Stimulated activated CD8-positive, alpha-beta memory T cell treated with anti-CD3 and anti-CD28 coated beads, Interleukin-15, amount 100 ng/mL, for 1 hour (primary cell): ENCODE results near the gene TMEM184B.
"Not testable (repeated sequence)": the region's sequence is repeated elsewhere in the genome, so short reads cannot be mapped to it uniquely, and the experiment has no call there.

Source experiments
- DNase-seq: peaks from one replicate; pipeline ENCODE4 v3.0.0-alpha.2; 2020; ENCODE audit warnings: low read depth

Gene TMEM184B

DNA sequence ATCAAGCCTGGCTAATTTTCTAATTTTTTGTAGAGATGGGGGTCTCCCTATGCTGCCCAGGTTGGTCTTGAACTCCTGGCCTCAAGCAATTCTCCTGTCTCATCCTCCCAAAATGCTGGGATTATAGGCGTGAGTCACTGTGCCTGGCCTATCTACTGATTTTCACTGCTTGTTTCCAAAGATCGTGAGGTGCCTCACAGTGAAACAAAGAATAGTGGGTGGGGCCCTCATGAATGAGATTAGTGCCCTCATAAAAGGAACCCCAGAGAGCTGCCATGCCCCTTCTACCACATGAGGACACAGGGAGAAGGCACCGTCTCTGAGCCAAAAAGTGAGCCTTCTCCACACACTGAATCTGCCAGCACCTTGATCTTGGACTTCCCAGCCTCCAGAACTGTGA is 23.5 kb downstream of the TMEM184B start:
- DNase-seq: no peak

DNA sequence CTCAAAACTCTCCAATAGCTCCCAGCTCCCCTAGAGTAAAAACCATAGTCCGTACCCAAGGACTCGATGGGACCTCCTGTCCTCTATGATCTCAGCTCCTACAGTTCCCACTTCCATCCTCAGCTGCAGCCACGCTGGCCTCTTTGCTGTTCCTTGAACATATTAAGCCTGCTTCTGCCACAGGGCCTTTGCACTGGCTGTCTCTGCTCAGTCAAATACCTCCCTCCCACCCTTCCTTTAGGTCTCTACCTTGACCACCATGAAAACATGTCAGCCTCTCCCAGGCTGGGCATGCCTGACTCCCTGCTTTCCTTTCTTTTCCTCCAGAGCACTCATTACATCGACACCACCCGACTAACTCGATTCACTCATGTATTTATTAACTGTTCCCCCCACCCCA is 24.5 kb downstream of the TMEM184B start:
- DNase-seq: no peak

GRCh38 chr22:38247713-38248112 is 25.1 kb downstream of the TMEM184B start:
- no peak for DNase-seq

DNA sequence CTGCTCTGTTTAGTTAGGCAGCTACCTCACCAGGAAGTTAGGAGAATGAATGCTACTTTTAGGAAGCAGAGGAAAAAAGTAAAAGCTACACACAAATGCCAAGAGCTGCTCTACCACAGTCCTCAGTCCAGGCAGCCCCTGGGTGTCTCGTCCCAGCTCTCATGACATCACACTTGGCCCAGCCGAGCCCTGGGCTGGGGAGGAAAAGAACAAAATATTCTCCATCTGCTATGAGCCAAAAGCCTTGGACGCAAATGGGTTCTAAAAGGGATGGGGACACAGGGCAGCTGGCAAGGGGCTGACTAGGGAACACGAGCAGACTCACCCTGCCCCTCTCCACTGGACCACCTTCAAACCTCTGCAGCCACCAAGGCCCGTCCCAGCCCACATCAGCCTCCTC is 26.1 kb downstream of the TMEM184B start:
- DNase-seq: no peak

DNA sequence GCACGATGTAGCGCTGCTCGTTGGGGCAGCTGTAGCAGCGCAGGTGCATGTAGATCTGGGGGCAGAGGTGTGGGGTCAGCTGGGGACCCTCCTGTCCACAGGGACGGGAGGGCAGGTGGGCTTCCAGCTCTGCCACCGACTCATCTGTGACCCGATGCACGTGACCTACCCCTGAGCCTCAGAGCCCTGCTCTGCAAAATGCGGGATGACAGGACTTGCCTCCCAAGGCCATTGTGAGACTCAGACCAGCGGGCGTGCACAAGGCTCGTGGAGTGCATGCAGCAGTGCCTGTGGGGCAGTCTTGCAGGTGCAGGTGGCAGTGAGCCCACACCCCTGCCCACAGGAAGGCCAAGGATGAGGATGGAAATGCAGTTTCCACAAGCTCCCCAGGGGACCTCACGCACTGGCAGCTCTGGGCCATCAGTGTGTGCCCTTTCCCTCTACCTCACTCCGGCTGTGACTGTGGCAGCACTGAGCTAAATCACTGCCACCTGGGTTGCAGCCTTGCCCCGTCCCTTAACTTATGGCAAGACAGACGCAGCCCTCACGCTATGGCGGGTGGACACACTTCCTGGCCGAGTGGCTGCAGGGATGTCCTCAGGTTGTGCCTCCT is 26.7 kb downstream of the TMEM184B start:
- DNase-seq: no peak

GRCh38 chr22:38244106-38244505 is 28.7 kb downstream of the TMEM184B start:
- DNase-seq: no peak

GRCh38 chr22:38243007-38243765 is 29.6 kb downstream of the TMEM184B start:
- no peak for DNase-seq

- DNase-seq: no peak
Observed at GRCh38 chr22:38240734-38241252, 32.0 kb downstream of the TMEM184B start.

GRCh38 chr22:38239101-38239761 is 33.6 kb downstream of the TMEM184B start:
- DNase-seq: no peak

GRCh38 chr22:38238519-38239071 is 34.2 kb downstream of the TMEM184B start:
- no peak for DNase-seq

DNA sequence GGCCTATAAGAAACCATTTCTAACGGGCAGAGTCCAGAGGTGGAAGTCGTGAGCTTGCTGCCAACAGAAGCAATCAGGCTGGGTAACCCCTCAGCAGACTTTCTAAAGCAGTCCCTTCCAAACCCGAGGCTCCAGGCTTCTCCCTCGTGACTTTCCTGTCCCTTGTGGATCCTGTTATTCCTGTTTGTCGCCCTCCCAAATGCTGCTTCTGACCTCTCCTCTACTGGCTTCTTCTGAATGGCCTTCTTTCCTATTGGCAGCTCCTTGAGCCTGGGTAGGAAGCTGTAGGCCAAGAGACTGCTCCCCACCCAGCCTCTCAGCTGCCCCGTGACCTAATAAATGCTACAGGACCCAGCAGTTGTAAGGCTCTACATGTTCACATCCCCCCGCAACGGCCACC is 36.0 kb downstream of the TMEM184B start:
- no peak for DNase-seq

DNA sequence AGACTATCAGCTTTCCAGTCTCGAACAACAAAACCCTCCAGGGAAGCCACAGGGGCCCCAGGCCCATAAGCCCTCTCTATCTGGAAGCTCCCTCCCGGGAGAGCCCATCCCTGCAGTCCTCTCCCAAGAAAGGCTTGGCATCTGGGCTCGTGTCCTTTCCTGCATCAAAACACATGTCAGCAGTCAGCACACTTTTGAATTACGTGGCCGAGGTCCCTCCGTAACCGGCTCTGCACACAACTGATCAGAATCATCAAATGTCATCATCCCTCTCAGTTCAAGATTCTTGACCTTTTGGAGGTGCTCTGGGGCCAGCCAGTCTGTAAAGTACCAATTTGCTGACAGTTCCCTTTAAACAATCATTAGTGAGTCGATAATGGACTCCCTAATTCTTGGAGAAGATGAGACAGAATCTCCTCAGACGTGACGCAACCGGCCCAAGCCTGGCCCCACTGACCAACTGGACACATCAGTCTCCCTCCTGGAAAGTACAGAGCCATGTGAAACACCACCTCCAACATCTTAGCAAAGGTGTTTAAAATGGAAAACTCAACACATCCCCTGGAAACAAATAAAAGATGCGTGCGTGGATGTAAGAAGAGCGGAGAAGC is 37.5 kb downstream of the TMEM184B start:
- DNase-seq: no peak

DNA sequence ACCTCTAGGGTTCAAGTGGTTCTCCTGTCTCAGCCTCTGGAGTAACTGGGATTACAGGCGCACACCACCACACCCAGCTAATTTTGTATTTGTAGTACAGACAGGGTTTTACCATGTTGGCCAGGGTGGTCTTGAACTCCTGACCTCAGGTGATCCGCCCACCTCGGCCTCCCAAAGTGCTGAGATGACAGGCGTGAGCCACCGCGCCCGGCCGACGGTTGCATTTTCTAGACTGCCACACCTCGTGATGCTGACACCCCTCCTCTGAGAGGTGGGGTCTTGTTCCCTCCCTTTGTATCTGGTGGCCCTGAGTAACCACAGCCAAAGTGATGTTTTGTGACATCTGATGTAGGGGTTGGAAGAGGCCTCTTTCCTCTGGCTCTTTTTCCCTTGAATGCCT is 39.0 kb downstream of the TMEM184B start:
- not testable (repeated sequence) for DNase-seq

DNA sequence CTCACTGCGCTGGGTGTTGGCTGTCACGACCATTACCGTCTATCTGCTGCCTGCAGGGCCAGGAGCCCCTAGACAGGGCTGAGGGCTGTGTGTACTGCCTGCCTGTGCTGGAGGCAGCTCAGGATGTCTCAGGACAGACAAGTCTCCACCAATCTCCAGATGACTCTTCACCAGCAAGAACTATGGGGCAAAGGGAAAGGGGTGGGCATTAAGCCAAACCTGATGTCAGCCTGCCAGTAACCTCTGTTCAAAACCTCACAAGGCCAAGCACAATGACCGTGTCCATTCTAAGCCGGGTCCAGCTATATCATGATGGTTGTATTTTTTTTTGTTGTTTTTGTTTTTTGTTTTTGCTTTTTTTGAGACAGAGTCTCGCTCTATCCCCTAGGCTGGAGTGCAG is 39.4 kb downstream of the TMEM184B start:
- no peak for DNase-seq

DNA sequence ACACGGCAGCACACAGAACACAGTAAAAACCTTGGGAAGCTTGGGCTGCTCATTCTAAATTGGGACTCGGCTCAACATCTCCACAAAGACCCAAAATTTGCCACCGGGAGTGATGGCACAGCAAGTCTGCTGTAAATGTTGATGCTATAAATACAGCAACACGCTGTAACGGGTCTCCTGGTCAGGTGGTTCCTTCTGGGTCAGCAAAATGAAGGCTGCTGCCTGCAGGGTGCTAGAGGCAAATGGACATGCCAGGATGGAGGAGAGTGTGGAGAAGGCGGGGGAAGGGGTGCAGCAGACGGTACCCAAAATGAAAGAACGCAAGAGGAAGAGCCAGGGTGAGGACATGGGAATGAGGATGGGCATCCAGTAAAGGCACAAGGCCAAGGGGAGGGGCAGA is 40.6 kb downstream of the TMEM184B start:
- DNase-seq: no peak

- no peak for DNase-seq
Observed at GRCh38 chr22:38230916-38231315, 41.9 kb downstream of the TMEM184B start.

GRCh38 chr22:38230108-38230825 is 42.5 kb downstream of the TMEM184B start:
- DNase-seq: no peak

DNA sequence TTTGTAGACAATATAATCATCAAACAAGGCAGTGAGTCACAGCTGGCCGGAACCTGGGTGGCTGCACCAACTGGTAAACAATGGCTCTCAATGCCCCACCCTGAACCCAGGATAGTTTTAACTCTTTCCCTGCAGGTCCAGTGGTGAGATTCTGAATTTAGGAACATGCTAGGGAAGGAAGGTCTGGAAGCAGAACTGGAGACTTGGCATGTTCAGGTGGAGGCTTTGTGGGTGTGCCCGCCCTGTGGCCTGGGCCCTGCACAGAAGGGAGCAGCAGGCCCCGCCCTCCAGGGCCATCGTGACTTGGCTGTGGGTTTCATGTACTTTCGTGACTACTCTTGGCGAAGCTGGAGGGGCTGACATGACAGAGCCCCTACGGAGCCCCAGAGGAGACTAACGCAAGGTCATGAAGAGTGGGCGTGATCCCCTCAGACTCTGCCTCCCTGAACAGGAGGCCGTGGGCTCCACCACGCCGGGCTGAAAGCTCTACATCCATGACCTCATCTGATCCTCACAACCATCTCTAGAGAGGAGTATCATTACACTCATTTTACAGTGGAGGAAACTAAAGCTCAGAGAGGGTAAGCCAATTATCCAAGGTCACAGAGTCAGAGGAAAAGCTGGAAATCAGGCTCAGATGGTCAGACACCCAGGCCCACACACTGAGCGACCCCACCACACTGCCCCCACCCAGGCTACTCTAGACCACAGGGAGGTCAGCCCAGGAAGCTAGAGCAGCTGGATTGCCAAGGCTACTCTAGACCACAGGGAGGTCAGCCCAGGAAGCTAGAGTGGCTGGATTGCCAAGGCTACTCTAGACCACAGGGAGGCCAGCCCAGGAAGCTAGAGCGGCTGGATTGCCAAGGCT is 43.7 kb downstream of the TMEM184B start:
- DNase-seq: no peak

- DNase-seq: no peak
Observed at GRCh38 chr22:38228326-38228872, 44.4 kb downstream of the TMEM184B start.
